Tibial nerve (tissue), 4 donors: Measurements from ENCODE around the gene SYPL1. TPM values are rescaled to one million over a fixed set of nuclear protein-coding genes. Genes with fewer than 3 reads are reported as not detected.

Source experiments
- DNase-seq, 2 donors: peaks; one replicate each; pipeline ENCODE4 v3.0.0-alpha.2; 2019; ENCODE audit warnings: low spot score in 2 of 2
- H3K27ac ChIP-seq, 4 donors: fragments of 200-600 bp; sonication (generic) in 3 of 4; one replicate each; pipeline ENCODE4 v1.5.1; 2017 to 2019; ENCODE audit warnings: mild to moderate bottlenecking in 1 of 4
- H3K27me3 ChIP-seq, 2 donors: fragments of 200-600 bp; sonication (generic) in 1 of 2; one replicate each; pipeline versions ENCODE4 v1.5.1 to v1.6.0; 2017 to 2019
- H3K36me3 ChIP-seq, 3 donors: fragments of 200-600 bp; sonication (generic); one replicate each; pipeline ENCODE4 v1.5.1; 2018 to 2019
- H3K4me1 ChIP-seq, 4 donors: fragments of 200-600 bp; sonication (generic) in 3 of 4; one replicate each; pipeline ENCODE4 v1.5.1; 2017 to 2019
- H3K4me3 ChIP-seq, 4 donors: fragments of 200-600 bp; sonication (generic) in 3 of 4; one replicate each; pipeline ENCODE4 v1.5.1; 2017 to 2019; ENCODE audit warnings: mild to moderate bottlenecking in 1 of 4, moderate library complexity in 1 of 4
- H3K9me3 ChIP-seq, 4 donors: fragments of 200-600 bp; sonication (generic) in 3 of 4; one replicate each; pipeline ENCODE4 v1.5.1; 2017 to 2019
- EP300 ChIP-seq, 2 donors: sonication (generic); formaldehyde crosslinking; IDR thresholded peaks; one replicate each; pipeline ENCODE4 v1.6.1; 2017; ENCODE audit warnings: antibody characterized with exemption in 2 of 2, mild to moderate bottlenecking in 1 of 2
- POLR2A ChIP-seq, 2 donors: fragments of 450-650 bp; IDR thresholded peaks; one replicate each; pipeline ENCODE4 v1.6.1; 2017; ENCODE audit warnings: antibody characterized with exemption in 2 of 2, mild to moderate bottlenecking in 2 of 2, moderate library complexity in 2 of 2
- WGBS, 2 donors: methylation state at CpG; one replicate each; pipeline ENCODE4 v1.1.5; 2018; 5-methylcytosine and 5-hydroxymethylcytosine counted together
- total RNA-seq, 4 donors: library from RNA; depleted of rRNA; stranded (reverse); fragments of >200 nt; gene quantifications; one replicate each; pipeline ENCODE4 v1.1.0, GENCODE V29; 2016
- TF ChIP-seq, protein P1 (sequence below), 5 experiments: fragments of 200-600 bp in 3 of 5; fragments of 450-650 bp in 2 of 5; sonication (generic) in 3 of 5; IDR thresholded peaks; one replicate each; pipeline ENCODE4 v1.5.1; 2016 to 2019; ENCODE audit warnings: antibody characterized with exemption in 5 of 5, mild to moderate bottlenecking in 3 of 5, moderate library complexity in 2 of 5

The SYPL1 gene
- total RNA-seq, 4 donors from 2014 or later = 69.6 to 79.5 (median 71.5) TPM

DNA sequence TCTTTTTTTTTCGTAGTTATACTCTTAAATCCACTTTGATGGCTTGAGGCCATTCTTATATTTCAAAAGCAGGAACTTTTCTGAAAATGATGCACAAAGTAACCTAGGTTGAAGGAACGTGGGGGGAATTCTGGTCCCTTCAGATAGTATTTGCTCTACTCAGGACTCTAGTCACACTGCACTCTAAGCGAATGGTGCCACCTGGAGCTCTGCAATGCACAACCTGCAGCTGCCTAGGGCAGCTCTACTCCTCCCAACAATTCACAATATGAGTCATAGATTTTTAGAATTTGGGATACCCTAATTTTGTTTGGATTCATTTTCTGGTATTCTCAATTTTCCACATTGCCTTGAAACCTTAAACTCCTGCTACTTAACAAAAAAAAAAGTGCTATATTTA, 17.3 kb downstream of the SYPL1 start:
- no peak for DNase-seq
- Histone ChIP-seq H3K9me3 (no peaks in the 10 kb centered on the region), H3K27me3 (no peaks in the 10 kb centered on the region), H3K36me3 (peaks cover 0 to 69% (median 4%) of the 10 kb centered on the region in 3 donors), H3K27ac (no peak overlapping the region), H3K4me3 (no peak overlapping the region), H3K4me1 (peaks cover 0 to 5% (median 0%) of the 10 kb centered on the region in 4 donors)
- WGBS, 2 donors = 96 to 97% methylated on average over 3 of the region's 3 CpGs
- TF ChIP-seq POLR2A (IDR thresholded peaks at IDR 0.05) = no peak
- TF ChIP-seq EP300 (IDR thresholded peaks at IDR 0.05) = no peak
- TF ChIP-seq, protein P1, sequence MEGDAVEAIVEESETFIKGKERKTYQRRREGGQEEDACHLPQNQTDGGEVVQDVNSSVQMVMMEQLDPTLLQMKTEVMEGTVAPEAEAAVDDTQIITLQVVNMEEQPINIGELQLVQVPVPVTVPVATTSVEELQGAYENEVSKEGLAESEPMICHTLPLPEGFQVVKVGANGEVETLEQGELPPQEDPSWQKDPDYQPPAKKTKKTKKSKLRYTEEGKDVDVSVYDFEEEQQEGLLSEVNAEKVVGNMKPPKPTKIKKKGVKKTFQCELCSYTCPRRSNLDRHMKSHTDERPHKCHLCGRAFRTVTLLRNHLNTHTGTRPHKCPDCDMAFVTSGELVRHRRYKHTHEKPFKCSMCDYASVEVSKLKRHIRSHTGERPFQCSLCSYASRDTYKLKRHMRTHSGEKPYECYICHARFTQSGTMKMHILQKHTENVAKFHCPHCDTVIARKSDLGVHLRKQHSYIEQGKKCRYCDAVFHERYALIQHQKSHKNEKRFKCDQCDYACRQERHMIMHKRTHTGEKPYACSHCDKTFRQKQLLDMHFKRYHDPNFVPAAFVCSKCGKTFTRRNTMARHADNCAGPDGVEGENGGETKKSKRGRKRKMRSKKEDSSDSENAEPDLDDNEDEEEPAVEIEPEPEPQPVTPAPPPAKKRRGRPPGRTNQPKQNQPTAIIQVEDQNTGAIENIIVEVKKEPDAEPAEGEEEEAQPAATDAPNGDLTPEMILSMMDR (IDR thresholded peaks at IDR 0.05) = no peak

DNA sequence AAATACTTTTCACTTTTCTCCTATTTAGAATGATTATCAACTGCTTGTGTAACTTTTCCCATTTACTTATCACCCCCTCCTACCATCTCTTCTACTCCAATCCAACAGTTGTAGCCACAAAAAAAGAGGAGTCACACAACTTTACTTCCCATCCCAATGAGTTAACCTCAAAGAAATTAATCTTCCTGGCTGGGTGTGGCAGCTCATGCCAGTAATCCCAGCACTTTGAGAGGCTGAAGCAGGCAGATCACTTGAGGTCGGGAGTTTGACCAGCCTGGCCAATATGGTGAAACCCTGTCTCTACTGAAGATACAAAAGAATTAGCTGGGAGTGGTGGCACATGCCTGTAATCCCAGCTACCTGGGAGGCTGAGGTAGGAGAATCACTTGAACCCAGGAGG, 19.9 kb downstream of the SYPL1 start:
- H3K9me3 ChIP-seq = no peaks in the 10 kb centered on the region
- no peak for DNase-seq
- TF ChIP-seq, protein P1 (IDR thresholded peaks at IDR 0.05) = no peak
- TF ChIP-seq EP300 (IDR thresholded peaks at IDR 0.05) = no peak
- no peak for TF ChIP-seq POLR2A (IDR thresholded peaks at IDR 0.05)
- H3K27me3 ChIP-seq = no peaks in the 10 kb centered on the region
- H3K36me3 ChIP-seq = peaks cover 0 to 91% (median 11%) of the 10 kb centered on the region in 3 donors
- no peak overlapping the region for H3K4me3 ChIP-seq
- 83 to 88% methylated on average over 1 of the region's 1 CpG for WGBS, 2 donors
- no peaks in the 10 kb centered on the region for H3K4me1 ChIP-seq
- no peak overlapping the region for H3K27ac ChIP-seq

DNA sequence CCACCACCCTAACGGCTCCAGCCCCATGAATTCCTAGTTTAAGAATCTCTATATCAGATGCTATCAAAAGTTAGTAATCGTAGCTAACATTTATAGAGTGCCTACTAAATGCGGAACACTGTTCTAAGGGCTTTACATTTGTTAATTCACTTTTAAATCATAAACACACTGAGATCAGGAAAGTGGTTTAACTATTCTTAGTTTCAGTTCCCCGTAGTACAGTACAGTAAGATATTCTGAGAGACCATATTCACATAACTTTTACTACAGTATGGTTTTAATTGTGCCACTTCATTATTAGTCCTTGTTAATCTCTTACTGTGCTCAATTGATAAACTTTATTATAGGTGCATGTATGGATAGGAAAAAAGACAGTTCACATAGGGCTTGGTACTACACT, 22.5 kb downstream of the SYPL1 start:
- H3K4me1 ChIP-seq = no peaks in the 10 kb centered on the region
- no peak overlapping the region for H3K27ac ChIP-seq
- peaks cover 0 to 75% (median 11%) of the 10 kb centered on the region in 3 donors for H3K36me3 ChIP-seq
- no peaks in the 10 kb centered on the region for H3K27me3 ChIP-seq
- 76 to 79% methylated on average over 4 of the region's 4 CpGs for WGBS, 2 donors
- no peak overlapping the region for H3K4me3 ChIP-seq
- TF ChIP-seq, protein P1 (IDR thresholded peaks at IDR 0.05) = no peak
- no peak for TF ChIP-seq POLR2A (IDR thresholded peaks at IDR 0.05)
- TF ChIP-seq EP300 (IDR thresholded peaks at IDR 0.05) = no peak
- DNase-seq = no peak
- no peaks in the 10 kb centered on the region for H3K9me3 ChIP-seq

DNA sequence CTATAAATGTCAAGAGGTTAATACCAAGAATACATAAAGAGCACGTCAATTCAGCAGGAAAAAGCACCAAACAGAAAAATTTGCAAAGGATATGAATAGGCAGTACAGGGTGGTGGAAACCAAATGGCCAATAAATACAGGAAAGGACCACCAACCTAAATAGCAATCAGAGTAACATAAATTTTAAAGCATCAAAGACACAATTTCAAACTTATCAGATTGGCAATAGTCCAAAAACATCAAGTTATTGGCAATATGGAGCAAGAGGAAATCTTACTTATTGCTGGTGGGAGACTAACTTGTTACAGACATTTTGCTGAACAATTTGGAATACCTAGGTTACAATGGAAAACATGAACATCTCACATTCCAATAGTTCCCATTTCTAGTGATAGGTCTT, 24.1 kb downstream of the SYPL1 start:
- no peak for DNase-seq
- H3K27me3 ChIP-seq = no peaks in the 10 kb centered on the region
- no peaks in the 10 kb centered on the region for H3K9me3 ChIP-seq
- H3K27ac ChIP-seq = no peak overlapping the region
- 94 to 100% methylated on average over 1 of the region's 1 CpG for WGBS, 2 donors
- TF ChIP-seq POLR2A (IDR thresholded peaks at IDR 0.05) = no peak
- TF ChIP-seq, protein P1 (IDR thresholded peaks at IDR 0.05) = no peak
- no peak for TF ChIP-seq EP300 (IDR thresholded peaks at IDR 0.05)
- peaks cover 0 to 63% (median 11%) of the 10 kb centered on the region in 3 donors for H3K36me3 ChIP-seq
- H3K4me3 ChIP-seq = no peak overlapping the region
- H3K4me1 ChIP-seq = no peaks in the 10 kb centered on the region

DNA sequence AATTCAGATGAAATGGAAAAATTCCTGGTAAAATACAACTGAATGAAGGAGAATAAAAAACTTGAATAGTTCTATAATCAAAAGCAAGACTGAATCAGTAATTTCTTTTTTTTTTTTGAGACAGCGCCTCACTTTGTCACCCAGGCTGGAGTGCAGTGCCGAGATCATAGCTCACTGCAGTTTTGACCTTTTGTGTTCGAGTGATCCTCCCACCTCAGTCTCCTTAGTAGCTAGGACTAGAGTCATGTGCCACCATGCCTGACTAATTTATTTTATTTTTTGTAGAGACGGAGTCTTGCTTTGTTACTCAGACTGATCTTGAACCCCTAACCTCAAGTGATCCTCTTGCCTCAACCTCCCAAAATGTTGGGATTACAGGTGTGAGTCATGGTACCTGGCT, 26.1 kb downstream of the SYPL1 start:
- H3K4me1 ChIP-seq = no peaks in the 10 kb centered on the region
- H3K36me3 ChIP-seq = peaks cover 0 to 46% (median 6%) of the 10 kb centered on the region in 3 donors
- DNase-seq = no peak
- H3K9me3 ChIP-seq = no peaks in the 10 kb centered on the region
- TF ChIP-seq EP300 (IDR thresholded peaks at IDR 0.05) = no peak
- no peak for TF ChIP-seq POLR2A (IDR thresholded peaks at IDR 0.05)
- TF ChIP-seq, protein P1 (IDR thresholded peaks at IDR 0.05) = no peak
- H3K27me3 ChIP-seq = no peaks in the 10 kb centered on the region
- WGBS, 2 donors = 91% methylated on average over 4 of the region's 4 CpGs
- H3K4me3 ChIP-seq = no peak overlapping the region
- no peak overlapping the region for H3K27ac ChIP-seq
